RWPE1 (cell line): Measurements from ENCODE around the gene C10orf67.

ENCODE experiments used
- CTCF ChIA-PET: fragments of 350-600 bp; sonication (Branson Sonifier 250); formaldehyde crosslinking; extraction: SDS; loops from one replicate; lab custom pipeline; 2021; lab: Yijun Ruan, JAX
- POLR2A ChIA-PET: fragments of 400-600 bp; formaldehyde crosslinking; extraction: SDS; loops from one replicate; lab custom pipeline; 2020; ENCODE audit warnings: antibody characterized with exemption; ENCODE audit not compliant: low non-redundant PET; lab: Yijun Ruan, JAX
- DNase-seq: peaks from one replicate; pipeline ENCODE4 v3.0.0; 2012; ENCODE audit warnings: low spot score
- H3K27ac ChIP-seq: fragments of 450-650 bp; 2 replicates; pipeline ENCODE4 v1.5.1; 2017
- TF ChIP-seq, protein P1 (sequence below): fragments of 450-650 bp; conservative IDR thresholded peaks from 2 replicates; pipeline ENCODE4 v1.5.1; 2017; ENCODE audit warnings: low read depth, mild to moderate bottlenecking

The C10orf67 gene

DNA sequence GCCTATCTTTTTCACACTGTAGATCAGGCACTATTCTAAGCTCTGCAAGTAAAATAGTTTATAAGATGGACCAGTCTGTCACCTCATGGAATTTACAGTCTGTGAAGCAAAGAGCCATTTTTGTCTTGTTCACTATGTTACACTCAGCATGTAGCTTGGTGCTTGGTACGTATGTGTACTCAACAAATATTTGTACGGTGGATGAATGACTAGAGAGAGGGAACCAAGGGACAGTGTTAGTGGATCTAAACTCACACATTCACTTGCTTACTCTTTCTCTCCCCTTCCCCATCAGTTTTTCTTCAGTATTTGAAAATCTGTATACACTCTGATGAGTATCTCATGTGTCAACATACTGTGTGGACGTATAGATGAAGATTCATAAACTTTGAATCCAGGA is 106.6 kb downstream of the C10orf67 start:
- no peak for DNase-seq
- H3K27ac ChIP-seq: no peak overlapping the region
- ChIA-PET CTCF (no interaction called here), POLR2A (no interaction called here)
- TF ChIP-seq, protein P1, sequence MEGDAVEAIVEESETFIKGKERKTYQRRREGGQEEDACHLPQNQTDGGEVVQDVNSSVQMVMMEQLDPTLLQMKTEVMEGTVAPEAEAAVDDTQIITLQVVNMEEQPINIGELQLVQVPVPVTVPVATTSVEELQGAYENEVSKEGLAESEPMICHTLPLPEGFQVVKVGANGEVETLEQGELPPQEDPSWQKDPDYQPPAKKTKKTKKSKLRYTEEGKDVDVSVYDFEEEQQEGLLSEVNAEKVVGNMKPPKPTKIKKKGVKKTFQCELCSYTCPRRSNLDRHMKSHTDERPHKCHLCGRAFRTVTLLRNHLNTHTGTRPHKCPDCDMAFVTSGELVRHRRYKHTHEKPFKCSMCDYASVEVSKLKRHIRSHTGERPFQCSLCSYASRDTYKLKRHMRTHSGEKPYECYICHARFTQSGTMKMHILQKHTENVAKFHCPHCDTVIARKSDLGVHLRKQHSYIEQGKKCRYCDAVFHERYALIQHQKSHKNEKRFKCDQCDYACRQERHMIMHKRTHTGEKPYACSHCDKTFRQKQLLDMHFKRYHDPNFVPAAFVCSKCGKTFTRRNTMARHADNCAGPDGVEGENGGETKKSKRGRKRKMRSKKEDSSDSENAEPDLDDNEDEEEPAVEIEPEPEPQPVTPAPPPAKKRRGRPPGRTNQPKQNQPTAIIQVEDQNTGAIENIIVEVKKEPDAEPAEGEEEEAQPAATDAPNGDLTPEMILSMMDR: no peak

DNA sequence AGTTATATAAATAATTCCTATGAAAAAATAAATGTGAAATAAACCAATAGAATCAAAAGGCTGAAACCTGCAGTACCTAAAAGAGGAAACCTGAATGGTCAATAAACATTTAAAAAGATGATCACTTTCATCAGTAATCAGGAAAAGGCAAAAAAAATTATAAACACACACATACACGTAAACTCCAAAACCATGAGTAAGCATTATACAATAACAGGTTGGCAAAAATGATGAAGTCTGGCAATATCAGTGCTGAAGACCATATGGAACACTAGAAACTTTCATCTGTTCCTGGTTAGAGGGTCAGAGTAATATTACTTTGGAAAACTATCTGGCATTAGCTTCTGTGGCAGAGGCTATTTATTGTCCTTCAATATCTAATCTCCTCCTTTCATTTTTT is 114.0 kb downstream of the C10orf67 start:
- H3K27ac ChIP-seq: no peak overlapping the region
- TF ChIP-seq, protein P1: no peak
- ChIA-PET POLR2A (no interaction called here), CTCF (no interaction called here)
- no peak for DNase-seq

DNA sequence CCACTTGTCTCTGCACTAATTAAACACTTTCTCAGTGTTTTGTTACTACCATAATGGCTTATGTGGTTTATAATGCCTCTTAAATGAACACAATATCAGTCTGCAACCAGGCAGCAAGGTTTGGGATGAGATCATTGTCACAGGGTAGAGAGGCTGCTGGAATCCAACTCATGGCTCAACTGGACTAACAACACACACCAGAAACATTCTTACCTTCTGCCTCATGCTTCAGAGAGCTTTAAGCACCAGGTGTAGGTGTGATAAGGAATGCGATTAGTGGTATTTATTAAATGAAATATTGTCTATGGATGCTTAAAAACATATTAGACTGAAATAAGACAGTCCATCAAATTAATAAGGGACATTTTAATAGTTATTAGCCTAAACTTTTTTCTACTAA is 127.1 kb downstream of the C10orf67 start:
- CTCF ChIA-PET: no interaction called here
- no peak for DNase-seq
- TF ChIP-seq, protein P1: no peak
- POLR2A ChIA-PET: no interaction called here
- H3K27ac ChIP-seq: no peak overlapping the region

DNA sequence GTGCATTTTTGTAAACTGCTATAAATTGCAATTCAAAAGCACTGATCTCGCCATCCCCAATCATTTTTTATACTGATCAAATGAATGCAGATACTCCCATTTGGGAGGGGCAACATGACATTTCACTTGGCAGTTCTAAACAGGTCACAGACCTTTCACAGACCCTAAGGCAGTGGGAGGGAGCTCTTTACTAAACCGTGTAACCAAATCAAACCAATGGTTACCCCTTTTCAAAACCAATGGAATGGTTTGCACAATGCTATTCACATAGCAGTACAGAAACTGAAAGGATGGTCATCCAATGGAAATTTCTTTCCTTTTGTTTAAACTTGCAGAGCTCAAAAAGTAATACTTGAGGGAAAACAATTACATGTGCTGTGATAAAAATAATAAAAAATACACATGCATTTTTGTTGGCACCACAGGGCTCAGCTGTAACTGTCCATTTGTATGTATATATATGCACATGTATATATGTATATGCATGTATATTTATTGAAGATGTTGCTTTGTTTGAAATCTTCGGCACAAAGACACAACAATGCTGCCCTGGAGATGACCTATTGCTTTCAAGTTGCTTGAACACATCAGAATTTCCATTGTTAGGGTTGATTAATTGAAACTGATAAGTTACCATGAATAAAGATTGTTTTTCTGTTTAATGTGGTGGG is 138.5 kb downstream of the C10orf67 start:
- CTCF ChIA-PET: interaction anchor here (0.7 kb wide), 1 partner anchor 108 kb away, joined by 3 read pairs; no protein-coding TSS in a partner anchor
- no peak for DNase-seq
- TF ChIP-seq, protein P1: no peak
- no peak overlapping the region for H3K27ac ChIP-seq
- POLR2A ChIA-PET: no interaction called here

DNA sequence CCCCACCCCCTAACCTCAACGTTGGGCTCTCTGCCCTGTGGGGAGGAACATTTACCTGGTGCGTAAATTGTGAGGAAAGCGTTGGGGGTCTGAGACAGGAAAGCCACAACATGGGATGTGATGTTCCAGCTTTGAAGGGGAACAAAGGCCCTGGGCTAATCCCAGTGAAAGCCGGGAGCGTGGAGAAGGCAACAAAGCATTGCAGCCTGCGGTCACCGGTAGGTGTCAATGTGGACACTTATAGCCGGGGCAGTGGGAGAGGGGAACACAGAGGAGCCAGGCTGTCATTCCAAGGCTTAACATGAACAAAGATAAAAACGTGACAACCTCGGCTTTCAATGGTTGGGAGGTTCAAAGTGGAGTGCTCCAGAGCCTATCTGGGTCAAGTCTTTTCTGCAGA is 139.8 kb downstream of the C10orf67 start:
- no peak overlapping the region for H3K27ac ChIP-seq
- ChIA-PET CTCF (no interaction called here), POLR2A (no interaction called here)
- no peak for DNase-seq
- TF ChIP-seq, protein P1: no peak

DNA sequence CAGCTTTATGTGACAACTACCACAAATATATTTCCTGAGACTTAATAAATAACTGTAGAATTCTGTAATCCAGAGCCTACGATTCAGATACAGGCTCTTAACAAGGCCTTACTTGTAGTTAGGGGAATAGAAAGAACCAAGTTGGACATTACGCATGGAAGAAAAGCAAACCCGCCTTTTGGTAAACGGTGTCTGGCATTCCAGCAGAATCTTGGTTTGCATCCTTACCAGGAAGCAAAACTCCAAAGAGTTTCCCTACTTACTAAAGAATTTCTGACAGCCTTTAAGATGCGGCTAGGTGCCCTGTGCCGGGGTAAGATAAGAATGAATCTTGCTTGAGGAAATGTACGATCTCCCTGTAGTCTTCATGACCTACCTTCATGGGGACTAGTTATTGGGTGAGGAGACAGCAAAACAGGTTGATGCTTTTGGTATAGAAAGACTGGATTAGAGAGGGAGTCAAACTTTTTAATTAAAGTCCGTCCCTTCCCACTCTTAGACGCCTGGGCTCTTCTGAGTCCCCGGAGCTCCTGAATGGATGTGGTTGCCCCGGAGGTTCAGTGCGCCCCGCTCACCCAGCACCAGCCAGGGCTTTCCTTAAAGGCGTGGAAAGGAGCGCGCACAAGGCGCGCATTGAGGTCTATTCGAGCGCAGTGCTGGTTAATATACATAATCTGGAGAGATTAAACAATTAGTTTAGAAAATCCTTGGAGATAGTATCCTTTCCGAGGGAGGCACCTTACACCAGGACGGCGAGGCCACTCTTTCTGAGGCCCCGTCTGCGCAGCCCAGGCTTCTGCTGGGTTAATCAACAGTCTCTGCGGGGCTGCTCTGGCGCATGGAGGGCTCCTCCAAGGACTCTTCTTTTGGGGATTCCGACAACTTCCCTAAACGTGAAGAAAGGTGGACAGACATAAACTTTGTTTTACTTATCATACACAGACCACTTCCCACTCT is 140.9 kb downstream of the C10orf67 start:
- DNase-seq: no peak
- POLR2A ChIA-PET: no interaction called here
- CTCF ChIA-PET: interaction anchor here (0.6 kb wide), 1 partner anchor 195 kb away, joined by 4 read pairs; no protein-coding TSS in a partner anchor
- H3K27ac ChIP-seq: no peak overlapping the region
- TF ChIP-seq, protein P1: no peak
